OCI-LY7 (cell line): ENCODE measurements around the gene SPINDOC. TPM values are rescaled to one million over a fixed set of nuclear protein-coding genes. Genes with fewer than 3 reads are reported as not detected.

Experiments used
- BruUV-seq: library from RNA; stranded (reverse); fragments of 400-500 nt; replicated peaks from 2 replicates; lab custom pipeline; 2021; lab: Mats Ljungman, UMichigan
- CTCF ChIA-PET: fragments of 300-600 bp; sonication (Branson Sonifier 250); formaldehyde crosslinking; loops from one replicate; lab custom pipeline; 2022; ENCODE audit warnings: antibody characterized with exemption; ENCODE audit not compliant: unreplicated experiment; lab: Charles Lee
- POLR2A ChIA-PET: fragments of 300-600 bp; sonication (Branson Sonifier 250); formaldehyde crosslinking; loops from one replicate; lab custom pipeline; 2022; ENCODE audit warnings: antibody characterized with exemption; lab: Charles Lee
- DNase-seq: peaks from one replicate; pipeline ENCODE4 v3.0.0-alpha.2; 2015; ENCODE audit warnings: low spot score
- H2AFZ ChIP-seq: fragments of 200-600 bp; sonication (generic), shearing (Covaris generic); 2 replicates; pipeline ENCODE4 v1.6.1; 2014; ENCODE audit warnings: mild to moderate bottlenecking, antibody characterized with exemption, low read length, moderate library complexity
- H3K27ac ChIP-seq: fragments of 200-600 bp; sonication (generic); 2 replicates; pipeline ENCODE4 v1.5.1; 2014; ENCODE audit warnings: mixed run types, low read depth, mild to moderate bottlenecking, moderate library complexity, low read length, inconsistent platforms; ENCODE audit not compliant: poor library complexity, severe bottlenecking
- H3K36me3 ChIP-seq: fragments of 200-600 bp; sonication (generic); 2 replicates; pipeline ENCODE4 v1.6.1; 2014; ENCODE audit warnings: mild to moderate bottlenecking, antibody characterized with exemption, low read length, moderate library complexity, mixed read lengths; ENCODE audit not compliant: insufficient read depth
- H3K4me1 ChIP-seq: fragments of 200-600 bp; sonication (generic); 2 replicates; pipeline ENCODE4 v1.5.1; 2014; ENCODE audit warnings: mild to moderate bottlenecking, low read length; ENCODE audit not compliant: insufficient read depth, poor library complexity, severe bottlenecking
- H3K4me2 ChIP-seq: fragments of 200-600 bp; sonication (generic); 2 replicates; pipeline ENCODE4 v1.6.1; 2014; ENCODE audit warnings: mild to moderate bottlenecking, low read length
- H3K4me3 ChIP-seq: fragments of 200-600 bp; sonication (generic); 2 replicates; pipeline ENCODE4 v1.5.1; 2014; ENCODE audit warnings: mild to moderate bottlenecking, low read depth, low read length; ENCODE audit not compliant: poor library complexity, severe bottlenecking
- H3K79me2 ChIP-seq: fragments of 200-600 bp; sonication (generic); 2 replicates; pipeline ENCODE4 v1.6.1; 2016; ENCODE audit warnings: low read depth, mild to moderate bottlenecking, low read length, moderate library complexity, mixed read lengths; ENCODE audit not compliant: insufficient read depth
- H3K9me2 ChIP-seq: fragments of 200-600 bp; sonication (generic); 2 replicates; pipeline ENCODE4 v1.6.1; 2016; ENCODE audit warnings: mild to moderate bottlenecking, low read length, mixed read lengths; ENCODE audit not compliant: insufficient read depth
- H3K9me3 ChIP-seq: fragments of 200-600 bp; sonication (generic); 2 replicates; pipeline ENCODE4 v1.6.1; 2014; ENCODE audit warnings: mild to moderate bottlenecking, mixed run types, low read length, mixed read lengths
- H4K20me1 ChIP-seq: fragments of 200-600 bp; sonication (generic); 2 replicates; pipeline ENCODE4 v1.6.1; 2014; ENCODE audit warnings: mild to moderate bottlenecking, antibody characterized with exemption, low read length, moderate library complexity, mixed read lengths; ENCODE audit not compliant: insufficient read depth
- CTCF ChIP-seq: fragments of 200-600 bp; sonication (generic); conservative IDR thresholded peaks from 2 replicates; pipeline ENCODE4 v1.5.1; 2014; ENCODE audit warnings: mild to moderate bottlenecking, antibody characterized with exemption, low read length, moderate library complexity, mixed read lengths
- EZH2phosphoT487 ChIP-seq: fragments of 200-600 bp; sonication (generic); IDR thresholded peaks from 2 replicates; pipeline ENCODE4 v1.6.1; 2018; ENCODE audit warnings: low read depth, borderline replicate concordance, mild to moderate bottlenecking, mixed run types, antibody characterized with exemption, low read length, moderate library complexity, mixed read lengths
- intact Hi-C: fragments of 100-400 bp; cut with micrococcal nuclease; formaldehyde crosslinking; loops from one replicate; pipeline ENCODE4 v1.10.0; 2022; ENCODE audit not compliant: unreplicated experiment
- total RNA-seq, 2 experiments: library from RNA; depleted of rRNA in 1 of 2; stranded (reverse); fragments of >200 nt in 1 of 2; shearing (Covaris generic) in 1 of 2; gene quantifications; 2 replicates each; pipeline ENCODE4 v1.2.3, GENCODE V29; 2014 to 2022

SPINDOC gene
- total RNA-seq, 2 experiments from 2014 or later: 57.9 to 81.8 TPM

- CTCF ChIA-PET: no interaction called here
- Histone ChIP-seq H3K4me3 (no peak overlapping the region), H3K27ac (no peak overlapping the region), H2AFZ (no peak overlapping the region), H3K36me3 (no peaks in the 10 kb centered on the region), H3K4me1 (no peaks in the 10 kb centered on the region), H3K79me2 (no peaks in the 10 kb centered on the region), H4K20me1 (no peaks in the 10 kb centered on the region), H3K9me3 (no peaks in the 10 kb centered on the region), H3K4me2 (no peak overlapping the region), H3K9me2 (no peaks in the 10 kb centered on the region)
- DNase-seq: no peak
- intact Hi-C loops: no loop called here
- no peak for TF ChIP-seq EZH2phosphoT487
- TF ChIP-seq CTCF: no peak
- POLR2A ChIA-PET: no interaction called here
- no TSS peak for BruUV-seq
These were observed 38.1 kb upstream of the SPINDOC start for GRCh38 chr11:63775191-63775590.

GRCh38 chr11:63779039-63779438, 34.2 kb upstream of the SPINDOC start:
- DNase-seq: no peak
- Histone ChIP-seq H3K79me2 (no peaks in the 10 kb centered on the region), H3K4me2 (no peak overlapping the region), H3K36me3 (no peaks in the 10 kb centered on the region), H4K20me1 (no peaks in the 10 kb centered on the region), H3K4me1 (no peaks in the 10 kb centered on the region), H3K27ac (no peak overlapping the region), H2AFZ (no peak overlapping the region), H3K9me3 (no peaks in the 10 kb centered on the region), H3K9me2 (no peaks in the 10 kb centered on the region), H3K4me3 (no peak overlapping the region)
- CTCF ChIA-PET: interaction anchor here (0.5 to 1.6 kb wide), 2 partner anchors 58 to 146 kb away, joined by 3 read pairs; no protein-coding TSS in a partner anchor
- no TSS peak for BruUV-seq
- TF ChIP-seq CTCF (no peak), EZH2phosphoT487 (no peak)
- POLR2A ChIA-PET: interaction anchor here (0.6 kb wide), 1 partner anchor 87 kb away, joined by 3 read pairs; no protein-coding TSS in a partner anchor
- intact Hi-C loops: no loop called here

GRCh38 chr11:63782749-63783148, 30.5 kb upstream of the SPINDOC start:
- Histone ChIP-seq H3K9me2 (no peaks in the 10 kb centered on the region), H3K27ac (no peak overlapping the region), H3K36me3 (no peaks in the 10 kb centered on the region), H3K4me3 (no peak overlapping the region), H3K79me2 (no peaks in the 10 kb centered on the region), H3K4me1 (no peaks in the 10 kb centered on the region), H3K4me2 (no peak overlapping the region), H2AFZ (no peak overlapping the region), H3K9me3 (no peaks in the 10 kb centered on the region), H4K20me1 (no peaks in the 10 kb centered on the region)
- intact Hi-C loops: no loop called here
- no TSS peak for BruUV-seq
- no peak for TF ChIP-seq CTCF
- no peak for TF ChIP-seq EZH2phosphoT487
- POLR2A ChIA-PET: no interaction called here
- CTCF ChIA-PET: no interaction called here
- DNase-seq: no peak
